Endothelial cell of umbilical vein (primary cell): ENCODE measurements around the gene GSTK1. TPM values are rescaled to one million over a fixed set of nuclear protein-coding genes. Genes with fewer than 3 reads are reported as not detected.

ENCODE experiments used
- BruUV-seq: library from RNA; stranded (reverse); fragments of 400-500 nt; replicated peaks from 2 replicates; lab custom pipeline; 2021; lab: Mats Ljungman, UMichigan
- CTCF ChIA-PET: fragments of 300-600, 350-600 bp; sonication (Branson Sonifier 250); formaldehyde crosslinking; loops from one replicate; lab custom pipeline; 2021; ENCODE audit warnings: antibody characterized with exemption, inconsistent platforms; lab: Charles Lee
- POLR2A ChIA-PET: fragments of 300-600, 350-600 bp; sonication (Branson Sonifier 250); formaldehyde crosslinking; loops from one replicate; lab custom pipeline; 2021; ENCODE audit warnings: antibody characterized with exemption, inconsistent platforms; lab: Charles Lee
- DNase-seq: peaks from one replicate; pipeline ENCODE4 v3.0.0-alpha.2; 2011; ENCODE audit warnings: low read depth, low spot score
- FAIRE-seq: peaks from 2 replicates; lab custom pipeline; 2011; peaks lifted over from hg19 to GRCh38; lab: Jason Lieb, UNC
- H2AFZ ChIP-seq: 2 replicates; pipeline ENCODE4 v1.6.0; 2012; ENCODE audit warnings: low read depth, low read length, control low read depth, inconsistent platforms
- H3K27ac ChIP-seq: 2 replicates; pipeline ENCODE4 v1.5.1; 2011; ENCODE audit warnings: low read depth, mild to moderate bottlenecking, control low read depth, low read length, moderate library complexity; ENCODE audit not compliant: insufficient read depth
- H3K27me3 ChIP-seq, 2 experiments: 2 replicates each; pipeline versions ENCODE4 v1.6.0 to v1.6.1; 2011; ENCODE audit warnings: low read length in 2 of 2, mixed read lengths in 1 of 2; ENCODE audit not compliant: control insufficient read depth in 2 of 2, insufficient read depth in 2 of 2
- H3K36me3 ChIP-seq, 2 experiments: 2 replicates in 1 of 2; 3 replicates in 1 of 2; pipeline ENCODE4 v1.5.1; 2011; ENCODE audit warnings: low read length in 2 of 2, mild to moderate bottlenecking in 1 of 2, moderate library complexity in 1 of 2; ENCODE audit not compliant: control insufficient read depth in 2 of 2, insufficient read depth in 2 of 2; ENCODE audit errors: extremely low read depth in 1 of 2
- H3K4me1 ChIP-seq: 3 replicates; pipeline ENCODE4 v1.5.1; 2011; ENCODE audit warnings: mild to moderate bottlenecking, low read length; ENCODE audit not compliant: control insufficient read depth, insufficient read depth; ENCODE audit errors: extremely low read depth
- H3K4me2 ChIP-seq: 2 replicates; pipeline ENCODE4 v1.6.1; 2011; ENCODE audit warnings: low read length, control low read depth, mixed read lengths; ENCODE audit not compliant: insufficient read depth
- H3K4me3 ChIP-seq, 3 experiments: fragments of 200-600 bp in 1 of 3; sonication (generic), shearing (Covaris generic) in 1 of 3; replicated peaks in 1 of 3; 2 replicates each; pipeline ENCODE4 v1.5.1; 2011 to 2016; ENCODE audit warnings: control low read depth in 3 of 3, low read length in 3 of 3, mild to moderate bottlenecking in 2 of 3, inconsistent platforms in 1 of 3, low read depth in 1 of 3, moderate library complexity in 1 of 3; ENCODE audit not compliant: insufficient read depth in 1 of 3
- H3K79me2 ChIP-seq: 2 replicates; pipeline ENCODE4 v1.6.0; 2012; ENCODE audit warnings: low read length, inconsistent platforms; ENCODE audit not compliant: control insufficient read depth, insufficient read depth
- H3K9ac ChIP-seq: replicated peaks from 2 replicates; pipeline ENCODE3; 2011; ENCODE audit warnings: low read length, control low read depth; ENCODE audit not compliant: insufficient read depth; ENCODE audit errors: extremely low read depth
- H3K9me1 ChIP-seq: replicated peaks from 3 replicates; pipeline ENCODE4 v1.6.0; 2011; ENCODE audit warnings: mild to moderate bottlenecking, low read length; ENCODE audit not compliant: control insufficient read depth, insufficient read depth; ENCODE audit errors: extremely low read depth
- H3K9me3 ChIP-seq: replicated peaks from 2 replicates; pipeline ENCODE4 v1.5.1; 2012; ENCODE audit warnings: low read length, inconsistent platforms; ENCODE audit not compliant: control insufficient read depth, insufficient read depth
- H4K20me1 ChIP-seq: replicated peaks from 2 replicates; pipeline ENCODE3; 2011; ENCODE audit warnings: mild to moderate bottlenecking, low read length; ENCODE audit not compliant: control insufficient read depth, insufficient read depth; ENCODE audit errors: extremely low read depth
- CTCF ChIP-seq, 2 donors: IDR thresholded peaks; 1 replicate in 1 of 2; 2 replicates in 1 of 2; pipeline ENCODE4 v1.5.1; 2011; ENCODE audit warnings: low read length in 2 of 2, mild to moderate bottlenecking in 2 of 2, moderate library complexity in 2 of 2, control low read depth in 1 of 2, inconsistent platforms in 1 of 2, low read depth in 1 of 2; ENCODE audit not compliant: insufficient read depth in 1 of 2; ENCODE audit errors: extremely low read depth in 1 of 2
- EZH2 ChIP-seq: IDR thresholded peaks from 2 replicates; pipeline ENCODE4 v1.6.1; 2012; ENCODE audit warnings: borderline replicate concordance, low read depth, mild to moderate bottlenecking, moderate library complexity, low read length, inconsistent platforms; ENCODE audit not compliant: severe bottlenecking
- FOS ChIP-seq: IDR thresholded peaks from 2 replicates; pipeline ENCODE4 v1.6.1; 2011; ENCODE audit warnings: mild to moderate bottlenecking, low read length, moderate library complexity, borderline replicate concordance; ENCODE audit not compliant: insufficient read depth
- GATA2 ChIP-seq: IDR thresholded peaks from 2 replicates; pipeline ENCODE4 v1.7.0; 2011; ENCODE audit warnings: low read depth, mild to moderate bottlenecking, moderate library complexity, mixed read lengths, low read length; ENCODE audit not compliant: insufficient read length, insufficient read depth
- JUN ChIP-seq: IDR thresholded peaks from 2 replicates; pipeline ENCODE4 v1.6.1; 2011; ENCODE audit warnings: borderline replicate concordance, low read depth; ENCODE audit not compliant: insufficient read length, insufficient read depth
- MYC ChIP-seq: IDR thresholded peaks from one replicate; pipeline ENCODE4 v1.6.1; 2011; ENCODE audit warnings: mild to moderate bottlenecking, low read depth, low read length
- POLR2A ChIP-seq: IDR thresholded peaks from 2 replicates; pipeline ENCODE4 v1.6.1; 2012; ENCODE audit warnings: low read depth, mild to moderate bottlenecking, control low read depth, low read length
- POLR2AphosphoS5 ChIP-seq: IDR thresholded peaks from 2 replicates; pipeline ENCODE4 v1.6.1; 2012; ENCODE audit warnings: low read depth, mild to moderate bottlenecking, control low read depth, low read length, moderate library complexity; ENCODE audit not compliant: insufficient read depth
- dilution Hi-C: fragments of 300-500 bp; cut with MboI; formaldehyde crosslinking; loops from one replicate; pipeline ENCODE4 v1.15.0; 2019; ENCODE audit warnings: low sequenced_read_pairs; ENCODE audit not compliant: extremely low pct_ligation_motif_present
- intact Hi-C: fragments of 100-400 bp; cut with micrococcal nuclease; formaldehyde crosslinking; loops from one replicate; pipeline ENCODE4 v1.10.0; 2022
- polyA plus RNA-seq, 4 experiments: library from polyadenylated mRNA; depleted of rRNA in 3 of 4; stranded (reverse) in 3 of 4; unstranded in 1 of 4; fragments of >200 nt; gene quantifications; 2 replicates each; pipeline versions ENCODE4 v1.2.1 to v1.2.3, GENCODE V29; 2011 to 2012; ENCODE audit warnings: missing spikeins in 1 of 4
- total RNA-seq: library from RNA; stranded (reverse); gene quantifications from 2 replicates; pipeline ENCODE4 v1.2.3, GENCODE V29; 2021
- TF ChIP-seq, protein P1 (sequence below): IDR thresholded peaks from 2 replicates; pipeline ENCODE4 v1.6.1; 2011; ENCODE audit not compliant: insufficient read depth, insufficient read length

The GSTK1 gene
- total and polyA plus RNA-seq, 2 donors (not counting 3 experiments of a cell fraction or from before 2014, with no cell fraction given): 119 to 132 TPM

- POLR2A ChIA-PET: no interaction called here
- no peaks in the 10 kb centered on the region for H3K9me1 ChIP-seq
- H3K79me2 ChIP-seq: peaks cover 22% of the 10 kb centered on the region
- no TSS peak for BruUV-seq
- no peaks in the 10 kb centered on the region for H3K27me3 ChIP-seq
- FAIRE-seq (no peak), DNase-seq (no peak)
- H3K4me2 ChIP-seq: no peak overlapping the region
- dilution Hi-C loops: no loop called here
- intact Hi-C loops: loop anchor here (5.0 kb wide), 1 partner anchor 43 kb away; no protein-coding TSS in a partner anchor
- H3K4me3 ChIP-seq: no peak overlapping the region
- H3K9ac ChIP-seq: no peak overlapping the region
- no peaks in the 10 kb centered on the region for H3K9me3 ChIP-seq
- H3K4me1 ChIP-seq: peaks cover 19% of the 10 kb centered on the region
- H3K27ac ChIP-seq: no peak overlapping the region
- H2AFZ ChIP-seq: no peak overlapping the region
- TF ChIP-seq POLR2A (no peak), MYC (no peak), POLR2AphosphoS5 (no peak), GATA2 (no peak), FOS (no peak)
- TF ChIP-seq, protein P1, sequence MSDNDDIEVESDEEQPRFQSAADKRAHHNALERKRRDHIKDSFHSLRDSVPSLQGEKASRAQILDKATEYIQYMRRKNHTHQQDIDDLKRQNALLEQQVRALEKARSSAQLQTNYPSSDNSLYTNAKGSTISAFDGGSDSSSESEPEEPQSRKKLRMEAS: no peak
- no peaks in the 10 kb centered on the region for H3K36me3 ChIP-seq
- no peaks in the 10 kb centered on the region for H4K20me1 ChIP-seq
- CTCF ChIA-PET: no interaction called here
These were observed 22.2 kb downstream of the GSTK1 start for GRCh38 chr7:143285470-143285778.

GRCh38 chr7:143285806-143286521 lies 22.7 kb downstream of the GSTK1 start:
- Histone ChIP-seq H3K9ac (no peak overlapping the region), H3K27me3 (no peaks in the 10 kb centered on the region), H3K9me3 (no peaks in the 10 kb centered on the region), H4K20me1 (no peaks in the 10 kb centered on the region), H3K36me3 (no peaks in the 10 kb centered on the region), H3K27ac (no peak overlapping the region), H3K79me2 (peaks cover 27% of the 10 kb centered on the region), H3K4me2 (no peak overlapping the region), H3K4me3 (no peak overlapping the region), H3K9me1 (no peaks in the 10 kb centered on the region), H2AFZ (no peak overlapping the region), H3K4me1 (peaks cover 21% of the 10 kb centered on the region)
- intact Hi-C loops (loop anchor here (5.0 kb wide), 1 partner anchor 44 kb away; no protein-coding TSS in a partner anchor), dilution Hi-C loops (no loop called here)
- TF ChIP-seq CTCF (IDR thresholded peaks at IDR 0.05; ENCODE audit: extremely low read depth in 1 of 2, insufficient read depth in 1 of 2, low read depth in 1 of 2, low read length in 2 of 2) (no peak), MYC (no peak), JUN (no peak), FOS (no peak), POLR2AphosphoS5 (no peak), EZH2 (no peak), POLR2A (no peak)
- TF ChIP-seq, protein P1: no peak
- ChIA-PET CTCF (no interaction called here), POLR2A (no interaction called here)
- no peak for FAIRE-seq
- no peak for DNase-seq
- BruUV-seq: no TSS peak
